ENCODE measurements around the gene CD3D. TPM values are rescaled to one million over a fixed set of nuclear protein-coding genes. Genes with fewer than 3 reads are reported as not detected.

The CD3D gene
- total RNA-seq, 2 experiments from 2014 or later: not detected

DNA sequence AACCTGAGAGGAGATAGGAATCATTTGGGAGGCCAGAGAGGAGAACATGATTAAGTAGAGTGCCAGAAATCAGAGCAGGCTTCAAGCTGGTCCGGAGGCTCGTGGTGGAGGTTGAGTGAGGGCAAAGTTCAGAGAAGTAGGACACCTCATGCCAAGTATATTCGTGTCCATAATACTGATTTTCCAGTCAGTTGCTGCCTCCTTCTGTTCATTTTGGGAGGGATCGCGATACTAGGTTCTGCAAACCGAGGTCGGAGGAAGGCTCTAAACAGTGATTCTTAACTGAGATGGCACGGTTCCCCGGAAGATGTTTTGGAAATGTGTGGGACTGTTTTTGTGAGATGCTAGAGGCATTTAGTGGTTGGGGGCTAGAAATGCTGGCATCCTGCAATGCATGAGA is 51.6 kb downstream of the CD3D start:
- Histone ChIP-seq H3K4me2 (ENCODE audit: low read length) (no peak overlapping the region), H3K27ac (ENCODE audit: low read depth, low read length, poor library complexity, severe bottlenecking) (no peak overlapping the region), H3K9me3 (ENCODE audit: low read length) (0 out of 2 replicates have a peak, but pooled peaks cover 3% of the 10 kb centered on the region), H3K4me1 (ENCODE audit: insufficient read depth, low read length, poor library complexity, severe bottlenecking) (peaks cover 3% of the 10 kb centered on the region), H2AFZ (ENCODE audit: low read length) (peak overlapping the region; percentile 52), H3K4me3 (ENCODE audit: low read depth, low read length, poor library complexity, severe bottlenecking) (no peak overlapping the region), H3K79me2 (ENCODE audit: insufficient read depth, low read depth, low read length) (no peaks in the 10 kb centered on the region), H4K20me1 (ENCODE audit: insufficient read depth, low read length) (no peaks in the 10 kb centered on the region), H3K9me2 (ENCODE audit: insufficient read depth, low read length) (no peaks in the 10 kb centered on the region), H3K36me3 (ENCODE audit: insufficient read depth, low read length) (no peaks in the 10 kb centered on the region)
- DNase-seq (ENCODE audit: low spot score): peak; percentile 34
- no TSS peak for BruUV-seq (replicated peaks)
- TF ChIP-seq EZH2phosphoT487 (IDR thresholded peaks at IDR 0.05; ENCODE audit: borderline replicate concordance, low read depth, low read length): no peak
- TF ChIP-seq, protein P1, sequence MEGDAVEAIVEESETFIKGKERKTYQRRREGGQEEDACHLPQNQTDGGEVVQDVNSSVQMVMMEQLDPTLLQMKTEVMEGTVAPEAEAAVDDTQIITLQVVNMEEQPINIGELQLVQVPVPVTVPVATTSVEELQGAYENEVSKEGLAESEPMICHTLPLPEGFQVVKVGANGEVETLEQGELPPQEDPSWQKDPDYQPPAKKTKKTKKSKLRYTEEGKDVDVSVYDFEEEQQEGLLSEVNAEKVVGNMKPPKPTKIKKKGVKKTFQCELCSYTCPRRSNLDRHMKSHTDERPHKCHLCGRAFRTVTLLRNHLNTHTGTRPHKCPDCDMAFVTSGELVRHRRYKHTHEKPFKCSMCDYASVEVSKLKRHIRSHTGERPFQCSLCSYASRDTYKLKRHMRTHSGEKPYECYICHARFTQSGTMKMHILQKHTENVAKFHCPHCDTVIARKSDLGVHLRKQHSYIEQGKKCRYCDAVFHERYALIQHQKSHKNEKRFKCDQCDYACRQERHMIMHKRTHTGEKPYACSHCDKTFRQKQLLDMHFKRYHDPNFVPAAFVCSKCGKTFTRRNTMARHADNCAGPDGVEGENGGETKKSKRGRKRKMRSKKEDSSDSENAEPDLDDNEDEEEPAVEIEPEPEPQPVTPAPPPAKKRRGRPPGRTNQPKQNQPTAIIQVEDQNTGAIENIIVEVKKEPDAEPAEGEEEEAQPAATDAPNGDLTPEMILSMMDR (conservative IDR thresholded peaks at IDR 0.05; ENCODE audit: low read length): peak; percentile 57
- ChIA-PET CTCF (ENCODE audit: unreplicated experiment) (interaction anchor here (1.1 to 1.4 kb wide), 2 partner anchors 39 to 92 kb away, joined by 3 to 5 read pairs; partner anchors contain the start of gene MPZL3), POLR2A (no interaction called here)
- intact Hi-C loops (cut with micrococcal nuclease; ENCODE audit: unreplicated experiment): no loop called here

DNA sequence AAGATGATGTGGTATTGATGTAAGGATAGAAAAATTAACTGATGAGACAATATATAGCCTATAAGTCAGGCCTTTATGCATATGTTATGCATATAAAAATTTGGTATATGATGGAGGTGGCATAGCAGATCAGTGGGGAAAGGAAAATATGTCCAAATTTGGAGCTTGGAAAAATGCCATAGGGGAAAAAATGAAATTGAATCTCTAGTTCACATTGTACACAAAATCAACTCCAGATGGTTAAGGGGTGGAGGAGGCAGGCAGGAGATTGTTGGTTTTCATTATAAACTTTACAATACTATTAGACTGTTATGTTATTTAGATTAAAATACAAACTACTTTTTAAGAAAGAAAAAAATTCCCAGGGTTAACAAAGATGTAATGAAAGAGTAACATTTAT is 53.1 kb downstream of the CD3D start:
- Histone ChIP-seq H3K36me3 (ENCODE audit: insufficient read depth, low read length) (no peaks in the 10 kb centered on the region), H3K9me3 (ENCODE audit: low read length) (0 out of 2 replicates have a peak, but pooled peaks cover 3% of the 10 kb centered on the region), H3K9me2 (ENCODE audit: insufficient read depth, low read length) (no peaks in the 10 kb centered on the region), H3K4me2 (ENCODE audit: low read length) (no peak overlapping the region), H3K4me3 (ENCODE audit: low read depth, low read length, poor library complexity, severe bottlenecking) (no peak overlapping the region), H4K20me1 (ENCODE audit: insufficient read depth, low read length) (no peaks in the 10 kb centered on the region), H2AFZ (ENCODE audit: low read length) (no peak overlapping the region), H3K79me2 (ENCODE audit: insufficient read depth, low read depth, low read length) (no peaks in the 10 kb centered on the region), H3K4me1 (ENCODE audit: insufficient read depth, low read length, poor library complexity, severe bottlenecking) (no peaks in the 10 kb centered on the region), H3K27ac (ENCODE audit: low read depth, low read length, poor library complexity, severe bottlenecking) (no peak overlapping the region)
- intact Hi-C loops (cut with micrococcal nuclease; ENCODE audit: unreplicated experiment): loop anchor here (2.0 kb wide), 1 partner anchor 91 kb away; no protein-coding TSS in a partner anchor
- ChIA-PET CTCF (ENCODE audit: unreplicated experiment) (interaction anchor here (1.0 kb wide), 1 partner anchor 83 kb away, joined by 3 read pairs; no protein-coding TSS in a partner anchor), POLR2A (interaction anchor here (0.7 to 1.1 kb wide), 4 partner anchors 10 to 309 kb away, joined by 3 to 5 read pairs (median 4); partner anchors contain the start of gene CD3E)
- BruUV-seq (replicated peaks): no TSS peak
- no peak for DNase-seq (ENCODE audit: low spot score)
- no peak for TF ChIP-seq EZH2phosphoT487 (IDR thresholded peaks at IDR 0.05; ENCODE audit: borderline replicate concordance, low read depth, low read length)
- TF ChIP-seq, protein P1 (conservative IDR thresholded peaks at IDR 0.05; ENCODE audit: low read length): no peak

Small RNAs within 50 kb of the gene (small RNA-seq; reads per million reads assigned to genes)
- gene AP001582.1: not detected

Other genes starting within 250 kb of the CD3D start
- not detected in 2 replicates for gene SCN4B, start 189.9 kb downstream of the CD3D start, total RNA-seq (2014; rRNA removed; shearing (Covaris generic))
- not detected in 2 replicates for gene SCN4B, start 189.9 kb downstream of the CD3D start, total RNA-seq (2022)
- 0.06 TPM in 1 of 2 replicates, not detected in the other for gene SCN2B, start 166.1 kb downstream of the CD3D start, total RNA-seq (2014; rRNA removed; shearing (Covaris generic))
- 0.10 TPM in 1 of 2 replicates, not detected in the other for gene SCN2B, start 166.1 kb downstream of the CD3D start, total RNA-seq (2022)
- gene JAML, start 117.7 kb downstream of the CD3D start, total RNA-seq (2014; rRNA removed; shearing (Covaris generic)): 0.73 and 1.4 TPM in 2 replicates
- 0.63 and 0.74 TPM in 2 replicates for gene JAML, start 117.7 kb downstream of the CD3D start, total RNA-seq (2022)
- 1.9 and 2.2 TPM in 2 replicates for gene MPZL3, start 90.3 kb downstream of the CD3D start, total RNA-seq (2014; rRNA removed; shearing (Covaris generic))
- 5.8 and 6.9 TPM in 2 replicates for gene MPZL3, start 90.3 kb downstream of the CD3D start, total RNA-seq (2022)
- not detected in 2 replicates for gene MPZL2, start 78.4 kb downstream of the CD3D start, total RNA-seq (2014; rRNA removed; shearing (Covaris generic))
- not detected in 2 replicates for gene MPZL2, start 78.4 kb downstream of the CD3D start, total RNA-seq (2022)
- gene CD3E, start 38.0 kb downstream of the CD3D start, total RNA-seq (2014; rRNA removed; shearing (Covaris generic)): not detected in 2 replicates
- gene CD3E, start 38.0 kb downstream of the CD3D start, total RNA-seq (2022): 1.7 and 2.0 TPM in 2 replicates
- not detected in 2 replicates for gene CD3G, start 1.6 kb upstream of the CD3D start, total RNA-seq (2014; rRNA removed; shearing (Covaris generic))
- gene CD3G, start 1.6 kb upstream of the CD3D start, total RNA-seq (2022): not detected in 2 replicates
- 24.1 and 28.0 TPM in 2 replicates for gene UBE4A, start 16.9 kb upstream of the CD3D start, total RNA-seq (2014; rRNA removed; shearing (Covaris generic))
- gene UBE4A, start 16.9 kb upstream of the CD3D start, total RNA-seq (2022): 37.7 and 38.4 TPM in 2 replicates
- 212 and 222 TPM in 2 replicates for gene ATP5MG, start 58.9 kb upstream of the CD3D start, total RNA-seq (2014; rRNA removed; shearing (Covaris generic))
- 266 and 294 TPM in 2 replicates for gene ATP5MG, start 58.9 kb upstream of the CD3D start, total RNA-seq (2022)
- gene KMT2A, start 93.8 kb upstream of the CD3D start, total RNA-seq (2014; rRNA removed; shearing (Covaris generic)): 55.8 and 58.8 TPM in 2 replicates
- gene KMT2A, start 93.8 kb upstream of the CD3D start, total RNA-seq (2022): 90.0 and 96.4 TPM in 2 replicates
- gene TTC36, start 184.8 kb upstream of the CD3D start, total RNA-seq (2014; rRNA removed; shearing (Covaris generic)): not detected in 2 replicates
- 0.65 and 0.82 TPM in 2 replicates for gene TTC36, start 184.8 kb upstream of the CD3D start, total RNA-seq (2022)
- 14.0 and 16.0 TPM in 2 replicates for gene TMEM25, start 188.5 kb upstream of the CD3D start, total RNA-seq (2014; rRNA removed; shearing (Covaris generic))
- 10.7 and 11.7 TPM in 2 replicates for gene TMEM25, start 188.5 kb upstream of the CD3D start, total RNA-seq (2022)
- 17.5 and 17.6 TPM in 2 replicates for gene IFT46, start 223.2 kb upstream of the CD3D start, total RNA-seq (2014; rRNA removed; shearing (Covaris generic))
- gene IFT46, start 223.2 kb upstream of the CD3D start, total RNA-seq (2022): 14.6 and 14.7 TPM in 2 replicates
- gene ARCN1, start 229.7 kb upstream of the CD3D start, total RNA-seq (2014; rRNA removed; shearing (Covaris generic)): 51.0 and 55.2 TPM in 2 replicates
- gene ARCN1, start 229.7 kb upstream of the CD3D start, total RNA-seq (2022): 98.9 and 101 TPM in 2 replicates